Right renal cortex interstitium (tissue), 3 donors: ENCODE results near the gene CACNA1C. TPM values are rescaled to one million over a fixed set of nuclear protein-coding genes. Genes with fewer than 3 reads are reported as not detected.
"Not testable (repeated sequence)": the region's sequence is repeated elsewhere in the genome, so short reads cannot be mapped to it uniquely, and the experiment has no call there.

Experiments used
- DNase-seq, 3 donors: peaks; one replicate each; pipeline ENCODE4 v3.0.0-alpha.2; 2013; ENCODE audit warnings: low read depth in 3 of 3, low spot score in 2 of 3
- polyA plus RNA-seq, 3 donors: library from polyadenylated mRNA; unstranded; fragments of 120-200 nt; gene quantifications; one replicate each; pipeline ENCODE4 v1.2.1, GENCODE V29; 2013; ENCODE audit not compliant: insufficient read length in 3 of 3

Gene CACNA1C
- polyA plus RNA-seq, 3 donors, result 5.7 to 6.4 (median 5.8) TPM

DNA sequence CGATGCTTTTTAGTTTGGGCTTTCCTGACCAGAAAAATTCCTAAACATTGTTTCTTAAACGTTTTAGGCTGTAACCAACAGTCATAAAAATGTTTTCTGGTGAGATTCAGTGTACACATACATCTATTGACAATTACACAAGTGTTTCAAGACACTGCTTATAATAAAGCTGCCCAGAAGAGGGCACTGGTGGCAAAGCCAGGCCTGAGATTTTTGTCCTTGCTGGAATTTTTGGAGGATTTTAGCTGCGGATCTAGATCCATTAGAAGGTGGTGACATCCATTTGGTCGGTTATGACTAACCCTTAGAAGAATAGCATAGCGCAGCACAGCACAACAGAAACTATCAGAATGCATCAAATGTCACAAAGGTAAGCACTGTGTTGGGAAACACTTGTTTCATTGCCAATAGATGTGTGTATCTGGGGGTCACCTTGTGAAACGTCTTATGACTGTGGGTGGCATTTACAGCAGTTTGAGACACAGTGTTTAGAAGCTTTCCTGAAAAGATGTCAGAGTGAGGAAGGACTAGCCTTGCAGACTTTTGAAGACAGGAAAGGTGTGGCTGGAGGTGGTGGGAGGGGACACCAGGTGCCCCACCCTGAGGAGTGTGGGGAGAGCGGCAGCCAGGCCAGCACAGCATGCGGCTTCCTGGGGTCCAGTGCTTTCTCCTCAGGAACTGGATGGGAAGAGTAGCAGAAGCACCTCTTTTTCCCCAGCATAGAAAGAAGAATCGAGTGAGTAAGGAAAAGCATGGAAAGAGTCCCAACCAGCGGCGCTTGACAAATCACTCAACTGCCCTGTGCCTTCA, 687.2 kb downstream of the CACNA1C start:
- DNase-seq, result peak in 2 of 3 donors; percentile 2 to 10

DNA sequence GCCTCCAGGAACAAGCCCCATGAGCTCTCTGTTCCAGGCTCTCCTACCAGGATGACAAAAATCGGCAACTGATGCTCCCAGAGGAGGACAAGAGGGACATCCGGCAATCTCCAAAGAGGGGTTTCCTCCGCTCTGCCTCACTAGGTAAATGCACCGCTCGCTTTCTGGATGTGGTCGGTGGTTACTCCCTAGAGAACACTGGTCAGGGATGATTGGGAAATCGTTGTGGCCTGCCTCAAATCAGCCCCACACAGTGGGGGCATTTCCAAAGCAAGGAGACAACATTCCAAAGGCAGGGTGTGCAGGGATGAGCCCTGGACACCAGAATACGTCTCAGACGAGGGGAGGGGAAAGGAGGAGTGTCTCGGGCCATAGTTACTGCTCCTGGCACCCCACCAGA, 689.2 kb downstream of the CACNA1C start:
- DNase-seq, result not testable (repeated sequence)

DNA sequence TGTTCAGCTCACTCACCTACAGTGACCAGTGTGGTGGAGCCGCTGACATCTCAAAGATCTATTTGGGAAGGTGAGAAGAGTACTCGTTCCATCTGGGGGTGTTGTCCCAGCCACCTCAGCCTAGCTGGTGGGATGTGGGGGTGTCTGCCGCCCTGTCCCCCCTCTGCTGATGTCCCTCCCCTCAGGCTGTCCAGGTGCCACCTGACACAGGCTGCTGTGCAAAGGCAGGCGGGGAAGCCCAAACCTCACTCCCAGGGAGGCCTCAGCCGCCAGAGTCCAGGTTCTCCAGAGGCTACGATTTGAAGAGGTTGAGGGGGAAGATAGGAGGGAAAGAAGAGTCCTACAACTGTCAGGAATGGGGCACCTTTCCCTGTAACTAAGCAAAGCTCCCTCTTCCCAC, 690.7 kb downstream of the CACNA1C start:
- no peak for DNase-seq

DNA sequence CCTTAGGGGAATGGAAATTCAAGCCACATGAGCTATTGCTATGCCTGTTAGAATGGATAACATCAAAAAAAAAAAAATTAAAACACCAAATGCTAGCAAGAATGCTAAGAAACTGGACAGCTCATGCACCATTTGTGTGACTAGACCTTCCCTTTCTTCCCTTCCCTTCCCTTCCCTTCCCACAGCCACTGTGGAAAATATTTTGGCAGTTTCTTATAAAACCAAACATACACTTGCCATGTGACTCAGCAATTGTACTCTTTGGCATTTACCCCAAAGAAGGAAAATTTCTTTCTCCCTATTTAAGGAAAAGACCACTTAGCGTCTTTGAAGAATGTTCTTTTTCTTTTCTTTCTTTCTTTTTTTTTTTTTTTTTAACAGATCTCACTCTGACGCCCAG, 692.9 kb downstream of the CACNA1C start:
- no peak for DNase-seq

Other genes starting within 250 kb of the CACNA1C start
- gene LRTM2, start 232.4 kb upstream of the CACNA1C start, polyA plus RNA-seq, result under 1 TPM; 0.31 to 0.42 (median 0.33) TPM
- gene CACNA2D4, start 134.3 kb upstream of the CACNA1C start, polyA plus RNA-seq, result 1 to 10 TPM; 1.8 to 2.4 (median 2.3) TPM
- 10 to 100 TPM; 28.7 to 35.6 (median 30.5) TPM for gene DCP1B, start 48.5 kb upstream of the CACNA1C start, polyA plus RNA-seq